H54 (cell line): ENCODE data around the gene ZNF74.
A peak's percentile ranks its signal among the peaks of the same experiment; 100 is the strongest.

Experiments used
- DNase-seq: peaks from one replicate; pipeline ENCODE4 v3.0.0; 2011; ENCODE audit warnings: low spot score, mixed read lengths; ENCODE audit not compliant: insufficient read length
- FAIRE-seq: peaks from 3 replicates; lab custom pipeline; 2011; peaks lifted over from hg19 to GRCh38; lab: Jason Lieb, UNC
- POLR2A ChIP-seq: IDR thresholded peaks from 2 replicates; pipeline ENCODE4 v1.6.1; 2011; ENCODE audit warnings: low read depth, mild to moderate bottlenecking, low read length

Gene ZNF74

GRCh38 chr22:20418211-20418788 lies 24.3 kb downstream of the ZNF74 start:
- DNase-seq, result peak; percentile 73
- no peak for FAIRE-seq
- TF ChIP-seq POLR2A, result no peak

- no peak for FAIRE-seq
- no peak for DNase-seq
- no peak for TF ChIP-seq POLR2A
These were observed 25.7 kb downstream of the ZNF74 start for GRCh38 chr22:20419664-20419951.

- no peak for FAIRE-seq
- TF ChIP-seq POLR2A, result no peak
- no peak for DNase-seq
These were observed 26.3 kb downstream of the ZNF74 start for GRCh38 chr22:20420157-20420842.

- FAIRE-seq (no peak), DNase-seq (no peak)
- no peak for TF ChIP-seq POLR2A
These were observed 27.5 kb downstream of the ZNF74 start for GRCh38 chr22:20421507-20421874.

GRCh38 chr22:20422271-20423007 lies 28.5 kb downstream of the ZNF74 start:
- DNase-seq (no peak), FAIRE-seq (no peak)
- no peak for TF ChIP-seq POLR2A

- DNase-seq, result no peak
- no peak for TF ChIP-seq POLR2A
- FAIRE-seq, result no peak
These were observed 29.3 kb downstream of the ZNF74 start for GRCh38 chr22:20423008-20423905.

GRCh38 chr22:20423906-20424551 lies 30.1 kb downstream of the ZNF74 start:
- TF ChIP-seq POLR2A, result no peak
- DNase-seq (no peak), FAIRE-seq (no peak)

GRCh38 chr22:20424568-20424931 lies 30.6 kb downstream of the ZNF74 start:
- no peak for FAIRE-seq

GRCh38 chr22:20424932-20425565 lies 31.1 kb downstream of the ZNF74 start:
- DNase-seq (peak; percentile 62), FAIRE-seq (no peak)
- TF ChIP-seq POLR2A, result no peak

More at GRCh38 chr22:20424568-20424931, 30.6 kb downstream of the ZNF74 start:
- no peak for DNase-seq
- no peak for TF ChIP-seq POLR2A

GRCh38 chr22:20425566-20426258 lies 31.8 kb downstream of the ZNF74 start:
- no peak for FAIRE-seq

GRCh38 chr22:20426259-20426615 lies 32.3 kb downstream of the ZNF74 start:
- no peak for TF ChIP-seq POLR2A
- DNase-seq, result no peak
- no peak for FAIRE-seq

More at GRCh38 chr22:20425566-20426258, 31.8 kb downstream of the ZNF74 start:
- no peak for TF ChIP-seq POLR2A
- DNase-seq, result no peak
